ENCODE data around the gene EML4.

EML4 gene

GRCh38 chr2:42196403-42197267, 27.5 kb downstream of the EML4 start:
- TF ChIP-seq EZH2 (optimal IDR thresholded peaks at IDR 0.05; ENCODE audit: low read depth, low read length) (no peak), EZH2phosphoT487 (IDR thresholded peaks at IDR 0.05; ENCODE audit: low read length) (no peak), CTCF (IDR thresholded peaks at IDR 0.05; ENCODE audit: low read length) (peak; percentile 83)
- Histone ChIP-seq H3K9ac (ENCODE audit: low read length) (no peak overlapping the region), H3K27ac (ENCODE audit: low read length) (peak overlapping the region; percentile 0; the same call in 1 of the 2 replicates), H2AFZ (ENCODE audit: low read length) (no peak overlapping the region), H3K9me2 (replicated peaks; ENCODE audit: insufficient read depth, low read length) (no peaks in the 10 kb centered on the region), H3F3A (ENCODE audit: insufficient read depth, low read length) (peaks cover 5% of the 10 kb centered on the region), H4K20me1 (ENCODE audit: insufficient read depth, low read length) (peaks cover 19% of the 10 kb centered on the region), H3K4me1 (ENCODE audit: low read length) (peaks cover 25% of the 10 kb centered on the region), H3K4me3 (ENCODE audit: low read length) (no peak overlapping the region), H3K4me2 (ENCODE audit: low read depth, low read length) (no peak overlapping the region), H3K27me3 (replicated peaks; ENCODE audit: insufficient read depth, low read length) (no peaks in the 10 kb centered on the region), H3K36me3 (replicated peaks; ENCODE audit: insufficient read depth, low read length) (no peaks in the 10 kb centered on the region), H3K79me2 (ENCODE audit: low read length) (peaks cover 99% of the 10 kb centered on the region), H3K9me3 (replicated peaks; ENCODE audit: insufficient read depth, low read length) (no peaks in the 10 kb centered on the region)
- DNase-seq: peak; percentile 59

- H3K79me2 ChIP-seq (ENCODE audit: low read length): peaks cover 99% of the 10 kb centered on the region
- H3K9me2 ChIP-seq (replicated peaks; ENCODE audit: insufficient read depth, low read length): no peaks in the 10 kb centered on the region
Measured at GRCh38 chr2:42197792-42198191, 28.6 kb downstream of the EML4 start.

GRCh38 chr2:42198466-42198865, 29.3 kb downstream of the EML4 start:
- Histone ChIP-seq H3K4me3 (ENCODE audit: low read length) (no peak overlapping the region), H3K4me1 (ENCODE audit: low read length) (peaks cover 19% of the 10 kb centered on the region)

More at GRCh38 chr2:42197792-42198191, 28.6 kb downstream of the EML4 start:
- TF ChIP-seq CTCF (IDR thresholded peaks at IDR 0.05; ENCODE audit: low read length): no peak
- no peak for TF ChIP-seq EZH2phosphoT487 (IDR thresholded peaks at IDR 0.05; ENCODE audit: low read length)
- no peak for TF ChIP-seq EZH2 (optimal IDR thresholded peaks at IDR 0.05; ENCODE audit: low read depth, low read length)
- H3K4me2 ChIP-seq (ENCODE audit: low read depth, low read length): no peak overlapping the region
- no peak overlapping the region for H3K27ac ChIP-seq (ENCODE audit: low read length)
- no peaks in the 10 kb centered on the region; the same call in 1 of the 2 replicates for H3F3A ChIP-seq (ENCODE audit: insufficient read depth, low read length)
- no peak for DNase-seq
- H2AFZ ChIP-seq (ENCODE audit: low read length): no peak overlapping the region
- peaks cover 19% of the 10 kb centered on the region for H4K20me1 ChIP-seq (ENCODE audit: insufficient read depth, low read length)
- no peaks in the 10 kb centered on the region for H3K36me3 ChIP-seq (replicated peaks; ENCODE audit: insufficient read depth, low read length)
- peaks cover 21% of the 10 kb centered on the region for H3K4me1 ChIP-seq (ENCODE audit: low read length)
- H3K27me3 ChIP-seq (replicated peaks; ENCODE audit: insufficient read depth, low read length): no peaks in the 10 kb centered on the region
- H3K9me3 ChIP-seq (replicated peaks; ENCODE audit: insufficient read depth, low read length): no peaks in the 10 kb centered on the region
- H3K9ac ChIP-seq (ENCODE audit: low read length): no peak overlapping the region
- no peak overlapping the region for H3K4me3 ChIP-seq (ENCODE audit: low read length)

More at GRCh38 chr2:42198466-42198865, 29.3 kb downstream of the EML4 start:
- TF ChIP-seq EZH2 (optimal IDR thresholded peaks at IDR 0.05; ENCODE audit: low read depth, low read length): no peak
- no peak for TF ChIP-seq EZH2phosphoT487 (IDR thresholded peaks at IDR 0.05; ENCODE audit: low read length)
- no peak for TF ChIP-seq CTCF (IDR thresholded peaks at IDR 0.05; ENCODE audit: low read length)
- DNase-seq: no peak
- Histone ChIP-seq H3K27me3 (replicated peaks; ENCODE audit: insufficient read depth, low read length) (no peaks in the 10 kb centered on the region), H3K4me2 (ENCODE audit: low read depth, low read length) (no peak overlapping the region), H3K36me3 (replicated peaks; ENCODE audit: insufficient read depth, low read length) (no peaks in the 10 kb centered on the region), H2AFZ (ENCODE audit: low read length) (no peak overlapping the region), H3K79me2 (ENCODE audit: low read length) (peaks cover 99% of the 10 kb centered on the region), H3F3A (ENCODE audit: insufficient read depth, low read length) (no peaks in the 10 kb centered on the region; the same call in 1 of the 2 replicates), H3K27ac (ENCODE audit: low read length) (no peak overlapping the region), H3K9me3 (replicated peaks; ENCODE audit: insufficient read depth, low read length) (no peaks in the 10 kb centered on the region), H3K9ac (ENCODE audit: low read length) (no peak overlapping the region), H3K9me2 (replicated peaks; ENCODE audit: insufficient read depth, low read length) (no peaks in the 10 kb centered on the region), H4K20me1 (ENCODE audit: insufficient read depth, low read length) (peaks cover 19% of the 10 kb centered on the region)

Measured in MM.1S (cell line).